ENCODE measurements around the gene SLC35A5.

DNA sequence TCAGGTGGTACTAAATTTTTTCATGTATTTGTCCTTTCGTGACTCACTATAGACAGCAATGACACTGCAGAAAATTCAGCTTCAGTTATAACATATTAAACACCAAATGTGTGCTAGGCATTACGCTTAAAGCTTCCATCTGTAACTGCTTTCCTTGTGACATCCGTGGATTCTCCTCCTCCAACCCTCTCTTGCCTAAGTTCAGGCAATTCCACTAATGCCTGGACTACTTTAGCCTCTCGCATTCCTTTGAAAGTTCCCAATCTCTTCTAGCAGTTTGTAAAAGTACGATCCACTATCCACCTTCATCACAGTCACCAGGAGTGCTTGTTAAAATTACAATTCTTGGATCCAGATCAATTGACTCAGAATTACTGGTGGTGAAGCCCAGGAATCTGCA lies 61.4 kb downstream of the SLC35A5 start:
- TF ChIP-seq, protein P1, sequence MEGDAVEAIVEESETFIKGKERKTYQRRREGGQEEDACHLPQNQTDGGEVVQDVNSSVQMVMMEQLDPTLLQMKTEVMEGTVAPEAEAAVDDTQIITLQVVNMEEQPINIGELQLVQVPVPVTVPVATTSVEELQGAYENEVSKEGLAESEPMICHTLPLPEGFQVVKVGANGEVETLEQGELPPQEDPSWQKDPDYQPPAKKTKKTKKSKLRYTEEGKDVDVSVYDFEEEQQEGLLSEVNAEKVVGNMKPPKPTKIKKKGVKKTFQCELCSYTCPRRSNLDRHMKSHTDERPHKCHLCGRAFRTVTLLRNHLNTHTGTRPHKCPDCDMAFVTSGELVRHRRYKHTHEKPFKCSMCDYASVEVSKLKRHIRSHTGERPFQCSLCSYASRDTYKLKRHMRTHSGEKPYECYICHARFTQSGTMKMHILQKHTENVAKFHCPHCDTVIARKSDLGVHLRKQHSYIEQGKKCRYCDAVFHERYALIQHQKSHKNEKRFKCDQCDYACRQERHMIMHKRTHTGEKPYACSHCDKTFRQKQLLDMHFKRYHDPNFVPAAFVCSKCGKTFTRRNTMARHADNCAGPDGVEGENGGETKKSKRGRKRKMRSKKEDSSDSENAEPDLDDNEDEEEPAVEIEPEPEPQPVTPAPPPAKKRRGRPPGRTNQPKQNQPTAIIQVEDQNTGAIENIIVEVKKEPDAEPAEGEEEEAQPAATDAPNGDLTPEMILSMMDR (IDR thresholded peaks at IDR 0.05): no peak
- TF ChIP-seq POLR2A (IDR thresholded peaks at IDR 0.05): no peak
